ENCODE results near the gene ADAM23.

The ADAM23 gene

GRCh38 chr2:206665251-206665650, 221.9 kb downstream of the ADAM23 start:
- no peak for DNase-seq
